Measurements from ENCODE around the gene JUP.

- TF ChIP-seq CTCF (IDR thresholded peaks at IDR 0.05) (no peak), POLR2A (IDR thresholded peaks at IDR 0.05) (no peak)
These were observed 46.7 kb downstream of the JUP start for GRCh38 chr17:41739661-41740352.

Measured in esophagus squamous epithelium (tissue), 4 donors.